ENCODE data around the gene SHC1.
A peak's percentile ranks its signal among the peaks of the same experiment; 100 is the strongest.

The SHC1 gene

DNA sequence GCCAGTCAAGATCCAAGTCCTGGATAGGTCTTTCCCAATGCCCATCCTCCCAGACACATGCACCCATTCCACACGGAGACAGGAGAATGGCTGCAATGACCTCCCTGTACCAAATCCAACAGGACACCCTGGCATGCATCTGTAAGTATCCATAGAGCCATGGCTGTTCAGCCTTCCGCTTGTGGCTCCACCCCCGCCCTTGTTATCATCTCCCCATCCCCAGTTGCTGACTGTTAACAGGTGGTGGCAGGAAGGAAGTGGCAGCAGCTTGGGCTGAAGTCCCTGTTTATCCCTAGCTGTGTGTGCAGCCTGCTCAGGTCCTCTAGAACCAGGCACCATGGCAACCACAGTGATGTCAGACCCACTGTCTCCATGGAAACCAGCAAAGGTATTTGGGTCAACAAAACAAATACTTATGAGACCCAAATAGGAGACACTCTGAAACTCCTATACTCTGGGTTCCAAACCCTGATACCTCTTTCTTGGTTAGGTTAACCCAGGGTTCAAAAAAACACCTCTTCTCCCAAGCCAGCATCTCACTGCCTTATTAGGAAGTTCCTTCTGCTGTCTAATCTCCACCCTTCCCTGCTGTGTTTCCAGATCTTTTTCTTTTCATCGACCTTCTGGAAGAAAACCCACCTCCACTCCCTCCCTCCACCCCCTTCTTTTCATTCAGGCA lies 15.4 kb downstream of the SHC1 start:
- peak overlapping the region; percentile 74 for H3K27ac ChIP-seq

DNA sequence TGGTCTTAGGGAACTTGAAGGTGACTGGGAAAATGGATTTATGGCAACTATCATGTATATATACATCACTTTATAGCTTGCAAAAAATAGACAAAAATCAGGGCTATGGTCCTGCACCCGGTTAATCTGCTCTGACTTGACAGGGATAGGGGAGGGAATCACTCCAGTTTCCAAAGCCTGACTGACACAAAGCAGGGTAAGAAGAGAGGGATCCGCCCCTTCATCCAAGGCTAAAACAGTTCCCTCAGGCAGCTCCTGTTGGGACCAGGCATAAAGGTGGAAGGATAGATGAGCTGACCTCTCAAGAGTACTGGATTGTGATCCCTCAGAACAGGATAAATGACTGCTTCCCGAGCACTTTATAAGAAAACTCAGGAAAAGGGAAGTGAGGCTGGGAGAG lies 16.0 kb downstream of the SHC1 start:
- H3K9me3 ChIP-seq (ENCODE audit: low read depth, low read length) = no peaks in the 10 kb centered on the region
- peaks cover 13% of the 10 kb centered on the region; the same call in 1 of the 2 replicates for H3K36me3 ChIP-seq (ENCODE audit: insufficient read depth, low read length)
- no peak overlapping the region for H3K4me3 ChIP-seq
- H3K27ac ChIP-seq = no peak overlapping the region
- TF ChIP-seq EZH2 (IDR thresholded peaks at IDR 0.05) = no peak
- TF ChIP-seq FOXP2 (optimal IDR thresholded peaks at IDR 0.05; ENCODE audit: control extremely low read depth, extremely low read length, insufficient read depth) = no peak
- no peak for DNase-seq (ENCODE audit: low read depth, low spot score)
- H3K9ac ChIP-seq (ENCODE audit: insufficient read length) = no peak overlapping the region

More for the DNA sequence above, 15.4 kb downstream of the SHC1 start:
- Histone ChIP-seq H3K9ac (ENCODE audit: insufficient read length) (peak overlapping the region; percentile 74), H3K9me3 (ENCODE audit: low read depth, low read length) (no peaks in the 10 kb centered on the region), H3K36me3 (ENCODE audit: insufficient read depth, low read length) (peaks cover 14% of the 10 kb centered on the region; the same call in 1 of the 2 replicates), H3K4me3 (peak overlapping the region; percentile 87)
- DNase-seq (ENCODE audit: low read depth, low spot score) = no peak
- TF ChIP-seq POLR2AphosphoS5 (IDR thresholded peaks at IDR 0.05; ENCODE audit: borderline replicate concordance, low read depth, low read length) (no peak), FOXP2 (optimal IDR thresholded peaks at IDR 0.05; ENCODE audit: control extremely low read depth, extremely low read length, insufficient read depth) (no peak)

DNA sequence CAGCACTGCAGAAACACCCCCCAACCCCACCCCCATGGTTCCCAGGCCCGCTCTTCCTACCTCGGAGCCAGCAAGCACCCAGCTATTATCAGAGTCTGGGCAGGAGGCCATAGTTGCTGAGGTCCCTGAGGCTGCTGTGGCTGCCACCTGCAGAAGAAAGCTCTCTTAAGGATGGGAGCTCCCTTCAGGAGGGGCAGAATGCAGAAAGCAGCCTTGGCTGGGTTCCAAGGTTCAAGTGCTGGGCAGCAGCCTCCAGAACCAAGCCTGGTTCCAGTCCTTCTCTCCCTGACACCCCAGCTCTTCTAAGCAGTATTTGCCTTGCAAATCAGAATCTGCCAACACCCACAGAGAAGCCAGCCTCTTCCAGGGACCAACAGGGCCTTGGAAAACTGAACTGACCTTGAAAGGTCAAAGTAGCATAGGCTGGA lies 16.9 kb downstream of the SHC1 start:
- peaks cover 3% of the 10 kb centered on the region; the same call in 1 of the 2 replicates for H3K36me3 ChIP-seq (ENCODE audit: insufficient read depth, low read length)
- no peak overlapping the region for H3K27ac ChIP-seq
- no peak overlapping the region for H3K9ac ChIP-seq (ENCODE audit: insufficient read length)
- DNase-seq (ENCODE audit: low read depth, low spot score) = no peak
- no peak overlapping the region for H3K4me3 ChIP-seq
- TF ChIP-seq FOXP2 (optimal IDR thresholded peaks at IDR 0.05; ENCODE audit: control extremely low read depth, extremely low read length, insufficient read depth) = no peak
- TF ChIP-seq EZH2 (IDR thresholded peaks at IDR 0.05) = no peak
- no peak for TF ChIP-seq POLR2AphosphoS5 (IDR thresholded peaks at IDR 0.05; ENCODE audit: borderline replicate concordance, low read depth, low read length)
- H3K9me3 ChIP-seq (ENCODE audit: low read depth, low read length) = no peaks in the 10 kb centered on the region

DNA sequence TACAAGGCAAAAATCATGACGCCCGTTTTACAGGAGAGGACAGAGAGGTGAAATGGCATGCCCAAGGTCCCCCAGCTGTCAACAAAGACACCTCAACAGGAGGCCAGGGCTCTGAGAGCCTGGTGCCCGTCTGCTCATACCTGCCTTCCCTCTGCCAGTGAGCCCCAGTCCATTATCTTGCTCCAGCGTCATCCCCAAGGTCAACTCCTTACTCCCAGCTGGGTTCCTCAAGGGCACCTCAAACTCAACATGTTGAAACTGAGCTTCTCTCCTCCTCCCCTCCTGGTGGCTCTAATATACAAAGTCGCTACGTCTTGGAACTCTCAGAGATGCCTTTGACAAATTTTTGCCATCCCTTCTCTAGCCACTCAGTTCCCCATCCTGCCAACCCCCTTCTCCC lies 17.9 kb downstream of the SHC1 start:
- H3K27ac ChIP-seq = no peak overlapping the region
- no peaks in the 10 kb centered on the region for H3K36me3 ChIP-seq (ENCODE audit: insufficient read depth, low read length)
- no peak overlapping the region for H3K4me3 ChIP-seq
- no peak overlapping the region for H3K9ac ChIP-seq (ENCODE audit: insufficient read length)
- no peak for TF ChIP-seq POLR2AphosphoS5 (IDR thresholded peaks at IDR 0.05; ENCODE audit: borderline replicate concordance, low read depth, low read length)
- TF ChIP-seq FOXP2 (optimal IDR thresholded peaks at IDR 0.05; ENCODE audit: control extremely low read depth, extremely low read length, insufficient read depth) = no peak
- no peak for TF ChIP-seq EZH2 (IDR thresholded peaks at IDR 0.05)
- H3K9me3 ChIP-seq (ENCODE audit: low read depth, low read length) = no peaks in the 10 kb centered on the region
- DNase-seq (ENCODE audit: low read depth, low spot score) = no peak

DNA sequence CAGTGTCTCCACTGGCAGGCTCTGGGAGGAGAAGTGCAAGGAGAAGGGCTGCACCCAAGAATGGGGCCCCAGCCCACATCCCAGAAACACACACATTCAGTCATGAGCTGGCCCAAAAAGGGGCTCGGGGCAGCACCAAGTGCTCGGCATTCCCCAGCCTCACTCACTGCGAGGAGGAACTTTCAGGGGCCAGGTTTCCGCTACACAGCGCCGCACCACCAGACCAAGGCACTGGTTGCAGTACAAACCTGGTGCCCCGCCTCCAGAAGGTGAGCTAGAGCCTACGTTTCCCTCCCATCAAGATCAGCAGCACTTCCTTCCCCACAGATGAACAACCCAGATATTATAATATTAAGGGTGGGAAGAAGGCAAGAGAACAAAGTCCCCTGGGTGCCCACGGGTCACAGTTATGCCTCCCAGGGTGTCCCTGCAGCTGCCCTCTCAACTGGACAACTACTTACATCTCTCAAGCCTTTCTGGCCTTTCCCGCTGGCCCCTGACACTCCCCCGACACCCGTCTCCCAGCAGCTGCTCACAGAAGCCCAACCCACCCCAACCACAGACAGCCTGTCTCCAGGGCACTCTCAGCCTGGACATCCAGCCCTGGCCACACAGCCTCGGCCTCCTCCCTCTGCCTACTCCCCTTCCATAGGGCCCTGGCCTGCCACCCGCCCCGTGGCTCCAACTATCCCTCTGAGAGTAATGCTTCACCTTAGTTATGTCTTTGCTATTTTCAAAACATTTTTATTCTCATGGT lies 18.5 kb downstream of the SHC1 start:
- no peak overlapping the region for H3K27ac ChIP-seq
- no peaks in the 10 kb centered on the region for H3K9me3 ChIP-seq (ENCODE audit: low read depth, low read length)
- TF ChIP-seq FOXP2 (optimal IDR thresholded peaks at IDR 0.05; ENCODE audit: control extremely low read depth, extremely low read length, insufficient read depth) = no peak
- no peak for TF ChIP-seq EZH2 (IDR thresholded peaks at IDR 0.05)
- TF ChIP-seq POLR2AphosphoS5 (IDR thresholded peaks at IDR 0.05; ENCODE audit: borderline replicate concordance, low read depth, low read length) = no peak
- no peaks in the 10 kb centered on the region for H3K36me3 ChIP-seq (ENCODE audit: insufficient read depth, low read length)
- DNase-seq (ENCODE audit: low read depth, low spot score) = no peak
- no peak overlapping the region for H3K4me3 ChIP-seq
- no peak overlapping the region for H3K9ac ChIP-seq (ENCODE audit: insufficient read length)

DNA sequence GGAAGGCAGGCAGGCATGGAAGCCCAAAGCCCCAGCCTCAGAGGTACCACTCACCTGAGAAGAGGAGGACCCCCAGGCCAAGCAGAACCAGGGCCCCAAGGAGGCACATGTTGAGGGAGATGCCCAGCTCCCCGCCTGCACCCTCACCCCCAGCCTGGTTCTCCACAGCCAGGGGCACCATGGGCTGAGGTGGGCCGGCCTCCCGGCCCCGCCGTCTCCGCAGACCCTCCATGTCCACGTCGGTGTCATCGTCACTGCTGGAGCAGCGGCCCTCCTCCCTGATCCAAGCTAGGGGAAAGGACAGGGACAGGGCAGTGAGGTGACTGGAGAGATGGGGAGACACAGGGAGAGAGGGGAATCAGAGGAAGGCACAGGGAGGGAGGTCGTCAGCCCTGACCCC lies 22.5 kb downstream of the SHC1 start:
- H3K9ac ChIP-seq (ENCODE audit: insufficient read length) = no peak overlapping the region
- no peak overlapping the region for H3K4me3 ChIP-seq
- H3K36me3 ChIP-seq (ENCODE audit: insufficient read depth, low read length) = no peaks in the 10 kb centered on the region
- TF ChIP-seq FOXP2 (optimal IDR thresholded peaks at IDR 0.05; ENCODE audit: control extremely low read depth, extremely low read length, insufficient read depth) (no peak), POLR2AphosphoS5 (IDR thresholded peaks at IDR 0.05; ENCODE audit: borderline replicate concordance, low read depth, low read length) (no peak), EZH2 (IDR thresholded peaks at IDR 0.05) (no peak)
- H3K9me3 ChIP-seq (ENCODE audit: low read depth, low read length) = no peaks in the 10 kb centered on the region
- DNase-seq (ENCODE audit: low read depth, low spot score) = no peak
- H3K27ac ChIP-seq = no peak overlapping the region

DNA sequence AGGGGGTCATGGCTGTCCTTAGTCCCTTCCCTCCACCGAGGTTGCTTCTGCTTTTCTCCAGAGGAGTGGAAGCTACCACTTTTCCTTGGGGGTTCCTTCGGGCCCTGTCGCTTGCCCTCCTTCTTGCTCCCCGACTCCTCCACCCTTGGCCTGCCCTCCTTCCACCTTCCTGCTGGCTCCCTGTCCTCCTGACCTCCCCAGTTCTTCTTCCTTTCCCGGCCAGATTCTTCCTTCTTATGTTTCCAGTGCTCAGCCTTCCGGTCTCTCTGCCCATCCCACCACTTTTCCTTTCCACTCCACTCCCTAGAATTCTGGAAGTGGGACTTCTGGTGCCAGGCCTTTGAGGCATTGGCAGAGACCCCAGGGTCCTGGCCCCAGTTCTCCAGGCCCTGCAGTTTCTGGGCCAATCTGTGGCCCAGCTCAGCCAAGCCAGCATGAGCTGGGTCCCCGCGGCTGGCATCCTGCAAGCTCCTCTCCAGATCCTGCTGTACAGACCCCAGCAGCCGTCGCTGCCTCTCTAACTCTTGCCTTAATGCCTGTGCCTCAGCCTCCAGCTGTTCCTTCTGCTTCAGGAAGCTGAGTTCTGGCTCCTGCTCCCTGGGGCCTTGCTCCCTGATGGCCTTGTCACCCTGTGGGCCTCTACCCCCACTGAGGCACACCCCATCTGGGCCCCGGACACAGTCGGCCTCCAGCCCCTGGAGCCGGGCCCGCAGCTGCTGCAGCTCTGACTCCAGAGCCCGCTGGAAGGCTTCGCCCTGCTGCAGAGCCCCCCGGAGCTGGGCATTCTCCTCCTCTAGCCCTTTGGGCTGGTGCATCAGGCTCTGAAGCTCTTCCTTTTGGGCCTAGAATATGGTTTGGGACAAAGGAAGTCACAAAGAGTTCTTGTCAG lies 24.3 kb downstream of the SHC1 start:
- no peak for DNase-seq (ENCODE audit: low read depth, low spot score)
- H3K4me3 ChIP-seq = no peak overlapping the region
- H3K27ac ChIP-seq = 0 out of 2 replicates have a peak overlapping the region, but pooled peaks have one; percentile 40
- no peak for TF ChIP-seq EZH2 (IDR thresholded peaks at IDR 0.05)
- no peak for TF ChIP-seq FOXP2 (optimal IDR thresholded peaks at IDR 0.05; ENCODE audit: control extremely low read depth, extremely low read length, insufficient read depth)
- no peak for TF ChIP-seq POLR2AphosphoS5 (IDR thresholded peaks at IDR 0.05; ENCODE audit: borderline replicate concordance, low read depth, low read length)
- no peaks in the 10 kb centered on the region for H3K9me3 ChIP-seq (ENCODE audit: low read depth, low read length)
- no peaks in the 10 kb centered on the region for H3K36me3 ChIP-seq (ENCODE audit: insufficient read depth, low read length)
- no peak overlapping the region for H3K9ac ChIP-seq (ENCODE audit: insufficient read length)

Measured in SK-N-MC (cell line).